Measurements from ENCODE around the gene ARMC2.

The ARMC2 gene

GRCh38 chr6:108988765-108989164 is 140.5 kb downstream of the ARMC2 start:
- H3K4me3 ChIP-seq (ENCODE audit: low read depth, low read length), result no peak overlapping the region
- DNase-seq (ENCODE audit: low read depth), result no peak
- TF ChIP-seq MYC (IDR thresholded peaks at IDR 0.05; ENCODE audit: low read depth, low read length), result no peak
- TF ChIP-seq, protein P1, sequence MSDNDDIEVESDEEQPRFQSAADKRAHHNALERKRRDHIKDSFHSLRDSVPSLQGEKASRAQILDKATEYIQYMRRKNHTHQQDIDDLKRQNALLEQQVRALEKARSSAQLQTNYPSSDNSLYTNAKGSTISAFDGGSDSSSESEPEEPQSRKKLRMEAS (IDR thresholded peaks at IDR 0.05; ENCODE audit: low read depth, low read length), result no peak
- TF ChIP-seq, protein P2, sequence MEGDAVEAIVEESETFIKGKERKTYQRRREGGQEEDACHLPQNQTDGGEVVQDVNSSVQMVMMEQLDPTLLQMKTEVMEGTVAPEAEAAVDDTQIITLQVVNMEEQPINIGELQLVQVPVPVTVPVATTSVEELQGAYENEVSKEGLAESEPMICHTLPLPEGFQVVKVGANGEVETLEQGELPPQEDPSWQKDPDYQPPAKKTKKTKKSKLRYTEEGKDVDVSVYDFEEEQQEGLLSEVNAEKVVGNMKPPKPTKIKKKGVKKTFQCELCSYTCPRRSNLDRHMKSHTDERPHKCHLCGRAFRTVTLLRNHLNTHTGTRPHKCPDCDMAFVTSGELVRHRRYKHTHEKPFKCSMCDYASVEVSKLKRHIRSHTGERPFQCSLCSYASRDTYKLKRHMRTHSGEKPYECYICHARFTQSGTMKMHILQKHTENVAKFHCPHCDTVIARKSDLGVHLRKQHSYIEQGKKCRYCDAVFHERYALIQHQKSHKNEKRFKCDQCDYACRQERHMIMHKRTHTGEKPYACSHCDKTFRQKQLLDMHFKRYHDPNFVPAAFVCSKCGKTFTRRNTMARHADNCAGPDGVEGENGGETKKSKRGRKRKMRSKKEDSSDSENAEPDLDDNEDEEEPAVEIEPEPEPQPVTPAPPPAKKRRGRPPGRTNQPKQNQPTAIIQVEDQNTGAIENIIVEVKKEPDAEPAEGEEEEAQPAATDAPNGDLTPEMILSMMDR (IDR thresholded peaks at IDR 0.05; ENCODE audit: low read depth, low read length), result no peak
- no peak for TF ChIP-seq POLR2A (IDR thresholded peaks at IDR 0.05; ENCODE audit: extremely low read depth, insufficient read length)

- H3K4me3 ChIP-seq (ENCODE audit: low read depth, low read length), result no peak overlapping the region
- TF ChIP-seq, protein P1 (IDR thresholded peaks at IDR 0.05; ENCODE audit: low read depth, low read length), result no peak
- TF ChIP-seq MYC (IDR thresholded peaks at IDR 0.05; ENCODE audit: low read depth, low read length) (no peak), POLR2A (IDR thresholded peaks at IDR 0.05; ENCODE audit: extremely low read depth, insufficient read length) (no peak)
- TF ChIP-seq, protein P2 (IDR thresholded peaks at IDR 0.05; ENCODE audit: low read depth, low read length), result no peak
- DNase-seq (ENCODE audit: low read depth), result no peak
These were observed 141.5 kb downstream of the ARMC2 start for GRCh38 chr6:108989700-108990099.

DNA sequence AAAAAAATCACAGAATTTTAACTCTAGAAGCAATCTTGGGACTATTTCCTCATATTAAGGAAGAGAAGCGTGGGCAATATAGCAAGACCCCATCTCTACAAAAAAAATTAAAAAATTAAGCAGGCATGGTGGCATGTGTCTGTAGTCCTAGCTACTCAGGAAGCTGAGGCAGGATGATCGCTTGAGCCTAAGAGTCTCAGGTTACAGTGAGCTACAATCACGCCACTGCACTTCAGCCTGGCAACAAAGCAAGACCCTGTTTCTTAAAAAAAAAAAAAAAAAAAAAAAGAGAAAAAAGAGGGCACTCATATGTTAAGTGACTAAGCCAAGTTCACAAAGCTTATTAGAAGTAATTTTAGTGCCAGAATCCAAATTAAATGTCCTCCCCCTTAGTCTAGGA is 145.7 kb downstream of the ARMC2 start:
- TF ChIP-seq, protein P2 (IDR thresholded peaks at IDR 0.05; ENCODE audit: low read depth, low read length), result no peak
- TF ChIP-seq MYC (IDR thresholded peaks at IDR 0.05; ENCODE audit: low read depth, low read length), result no peak
- no peak for TF ChIP-seq POLR2A (IDR thresholded peaks at IDR 0.05; ENCODE audit: extremely low read depth, insufficient read length)
- TF ChIP-seq, protein P1 (IDR thresholded peaks at IDR 0.05; ENCODE audit: low read depth, low read length), result no peak
- DNase-seq (ENCODE audit: low read depth), result no peak
- no peak overlapping the region for H3K4me3 ChIP-seq (ENCODE audit: low read depth, low read length)

GRCh38 chr6:108995296-108995695 is 147.1 kb downstream of the ARMC2 start:
- no peak overlapping the region for H3K4me3 ChIP-seq (ENCODE audit: low read depth, low read length)
- no peak for DNase-seq (ENCODE audit: low read depth)
- TF ChIP-seq, protein P2 (IDR thresholded peaks at IDR 0.05; ENCODE audit: low read depth, low read length), result no peak
- TF ChIP-seq, protein P1 (IDR thresholded peaks at IDR 0.05; ENCODE audit: low read depth, low read length), result no peak
- TF ChIP-seq POLR2A (IDR thresholded peaks at IDR 0.05; ENCODE audit: extremely low read depth, insufficient read length) (no peak), MYC (IDR thresholded peaks at IDR 0.05; ENCODE audit: low read depth, low read length) (no peak)

- TF ChIP-seq POLR2A (IDR thresholded peaks at IDR 0.05; ENCODE audit: extremely low read depth, insufficient read length) (no peak), MYC (IDR thresholded peaks at IDR 0.05; ENCODE audit: low read depth, low read length) (no peak)
- TF ChIP-seq, protein P1 (IDR thresholded peaks at IDR 0.05; ENCODE audit: low read depth, low read length), result no peak
- TF ChIP-seq, protein P2 (IDR thresholded peaks at IDR 0.05; ENCODE audit: low read depth, low read length), result no peak
- DNase-seq (ENCODE audit: low read depth), result no peak
These were observed 148.0 kb downstream of the ARMC2 start for GRCh38 chr6:108996208-108996607.

More at GRCh38 chr6:108996208-108996607, 148.0 kb downstream of the ARMC2 start:
- no peak overlapping the region for H3K4me3 ChIP-seq (ENCODE audit: low read depth, low read length)
